GM10248 (cell line): Measurements from ENCODE around the gene PMVK.

Source experiments
- CTCF ChIA-PET: fragments of 300-600 bp; sonication (Branson Sonifier 250); formaldehyde crosslinking; extraction: SDS; loops from one replicate; lab custom pipeline; 2021; ENCODE audit warnings: antibody characterized with exemption; lab: Yijun Ruan, JAX
- POLR2A ChIA-PET: fragments of 350-650 bp; sonication (Branson Sonifier 250); formaldehyde crosslinking; extraction: SDS; loops from one replicate; lab custom pipeline; 2020; ENCODE audit warnings: antibody characterized with exemption; lab: Yijun Ruan, JAX
- DNase-seq: peaks from one replicate; pipeline ENCODE4 v3.0.0; 2012; ENCODE audit errors: extremely low spot score
- CTCF ChIP-seq: IDR thresholded peaks from 2 replicates; pipeline ENCODE4 v1.5.1; 2012; ENCODE audit warnings: mild to moderate bottlenecking, low read depth; ENCODE audit errors: extremely low read depth, missing control alignments, control extremely low read depth

Gene PMVK

GRCh38 chr1:154962156-154962749 lies 25.7 kb upstream of the PMVK start:
- ChIA-PET POLR2A (interaction anchor here (0.8 kb wide), 1 partner anchor 26 kb away, joined by 3 read pairs; the partner anchor contains the start of gene PMVK), CTCF (interaction anchor here (0.7 to 4.7 kb wide), 11 partner anchors 9 to 335 kb away, joined by 3 to 51 read pairs (median 5); partner anchors contain the start of genes EFNA4, PMVK and SHC1)
- peak; percentile 40 for DNase-seq
- no peak for TF ChIP-seq CTCF

GRCh38 chr1:154961207-154962155 lies 25.0 kb upstream of the PMVK start, which contains the start of gene PYGO2:
Gene PYGO2, minus strand, starts transcription at chr1:154961782. Its CDS starts 206 bp downstream, at chr1:154961576.
- CTCF ChIA-PET, result interaction anchor here (0.7 to 4.7 kb wide), 23 partner anchors 10 to 402 kb away, joined by 3 to 51 read pairs (median 4); partner anchors contain the start of genes EFNA4, PMVK and SHC1
- DNase-seq, result peak; percentile 88
- POLR2A ChIA-PET, result interaction anchor here (0.8 to 1.0 kb wide), 3 partner anchors 9 to 25 kb away, joined by 3 to 4 read pairs (median 3); partner anchors contain the start of genes PMVK and SHC1
- TF ChIP-seq CTCF, result peak; percentile 76

GRCh38 chr1:154960446-154961136 lies 24.1 kb upstream of the PMVK start:
- ChIA-PET POLR2A (interaction anchor here (0.9 to 1.0 kb wide), 2 partner anchors 10 to 12 kb away, joined by 3 to 4 read pairs; partner anchors contain the start of gene SHC1), CTCF (interaction anchor here (0.7 to 4.7 kb wide), 22 partner anchors 10 to 401 kb away, joined by 3 to 51 read pairs (median 4); partner anchors contain the start of genes EFNA4, PMVK and SHC1)
- DNase-seq, result no peak
- TF ChIP-seq CTCF, result no peak

GRCh38 chr1:154959426-154959780 lies 22.9 kb upstream of the PMVK start:
- no peak for TF ChIP-seq CTCF
- no peak for DNase-seq
- ChIA-PET CTCF (interaction anchor here (3.2 to 4.7 kb wide), 3 partner anchors 12 to 102 kb away, joined by 12 to 51 read pairs (median 24); partner anchors contain the start of gene SHC1), POLR2A (interaction anchor here (0.6 to 0.7 kb wide), 3 partner anchors 29 to 50 kb away, joined by 3 to 8 read pairs (median 4); no protein-coding TSS in a partner anchor)

GRCh38 chr1:154958681-154959425 lies 22.3 kb upstream of the PMVK start:
- no peak for DNase-seq
- TF ChIP-seq CTCF, result no peak
- ChIA-PET CTCF (interaction anchor here (3.2 kb wide), 1 partner anchor 58 kb away, joined by 24 read pairs; no protein-coding TSS in a partner anchor), POLR2A (interaction anchor here (1.4 kb wide), 1 partner anchor 15 kb away, joined by 3 read pairs; no protein-coding TSS in a partner anchor)
